ENCODE data around the gene URI1.

Gene URI1

DNA sequence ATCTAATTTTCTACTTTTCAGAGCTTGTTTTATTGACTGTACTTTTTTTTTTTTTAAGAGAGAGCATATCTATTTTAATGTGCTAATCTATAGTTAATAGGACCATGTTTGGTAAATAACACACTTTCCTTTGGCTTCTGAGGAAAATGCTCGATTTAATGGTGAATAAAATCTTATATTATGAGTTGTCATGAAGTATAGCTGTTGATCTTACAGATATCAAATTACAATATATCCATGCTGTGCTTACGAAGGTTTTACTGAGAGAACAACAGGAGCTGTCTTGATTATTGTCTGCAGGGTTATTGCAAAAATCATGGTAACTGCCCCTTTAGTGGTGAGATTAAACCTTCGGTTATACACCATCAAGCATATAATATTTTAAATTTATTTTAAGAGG lies 29.6 kb downstream of the URI1 start:
- no peak for DNase-seq

DNA sequence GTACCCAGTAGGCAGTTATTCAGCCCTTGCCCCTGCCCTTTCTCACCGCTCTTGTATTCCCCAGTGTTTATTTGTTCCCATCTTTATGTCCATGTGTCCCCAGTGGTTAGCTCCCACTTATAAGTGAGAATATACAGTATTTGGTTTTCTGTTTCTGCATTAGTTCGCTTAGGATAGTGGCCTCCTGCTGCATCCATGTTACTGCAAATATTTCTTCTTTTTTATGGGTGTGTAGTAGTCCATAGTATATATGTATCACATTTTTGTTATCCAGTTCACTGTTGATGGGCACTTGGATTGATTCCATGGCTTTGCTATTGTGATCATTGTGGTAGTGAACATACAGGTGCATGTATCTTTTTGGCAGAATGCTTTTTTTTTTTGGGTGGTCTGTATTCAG lies 32.7 kb downstream of the URI1 start:
- DNase-seq = no peak

DNA sequence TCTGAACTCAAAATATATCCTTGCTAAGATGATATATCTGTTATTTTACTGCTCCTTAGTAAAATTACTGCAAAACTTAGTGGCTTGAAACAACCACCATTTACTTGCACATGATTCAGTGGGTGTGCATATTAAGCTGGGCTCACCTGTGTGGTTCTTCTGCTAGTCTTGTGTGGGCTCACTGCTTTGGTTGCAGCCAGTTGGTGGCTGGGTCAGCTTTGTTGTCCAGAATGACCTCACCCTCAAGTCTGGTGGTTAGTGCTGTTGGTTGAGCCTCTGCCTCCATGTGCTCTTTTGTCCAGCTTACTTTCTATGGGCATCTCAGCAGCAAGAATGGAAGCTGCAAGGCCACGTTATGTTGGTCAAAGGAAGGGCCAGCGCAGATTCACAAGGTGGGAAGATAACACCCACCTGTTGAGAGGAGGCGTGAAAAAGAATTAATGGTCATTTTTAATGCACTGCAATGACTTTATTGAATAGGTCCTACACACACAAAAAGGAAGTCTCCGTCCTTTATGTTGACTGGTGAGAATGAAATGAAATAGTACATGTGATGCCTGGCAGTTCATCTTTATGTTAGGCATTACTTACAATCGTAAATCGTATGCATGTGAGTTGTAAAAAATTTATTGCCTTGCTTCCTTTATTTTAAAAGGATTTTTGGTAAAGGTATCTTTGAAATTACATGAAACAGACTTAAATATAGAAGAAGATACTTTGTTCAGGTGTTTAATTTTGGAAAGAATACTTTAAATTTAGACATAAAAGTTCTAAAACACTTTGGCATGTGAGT lies 34.3 kb downstream of the URI1 start:
- DNase-seq = no peak

- no peak for DNase-seq
Measured at GRCh38 chr19:29978080-29978479, 36.0 kb downstream of the URI1 start.

GRCh38 chr19:29983568-29983967 lies 41.5 kb downstream of the URI1 start:
- no peak for DNase-seq

GRCh38 chr19:29985196-29985595 lies 43.2 kb downstream of the URI1 start:
- DNase-seq = no peak

- DNase-seq = no peak
Measured at GRCh38 chr19:29988351-29988750, 46.3 kb downstream of the URI1 start.

DNA sequence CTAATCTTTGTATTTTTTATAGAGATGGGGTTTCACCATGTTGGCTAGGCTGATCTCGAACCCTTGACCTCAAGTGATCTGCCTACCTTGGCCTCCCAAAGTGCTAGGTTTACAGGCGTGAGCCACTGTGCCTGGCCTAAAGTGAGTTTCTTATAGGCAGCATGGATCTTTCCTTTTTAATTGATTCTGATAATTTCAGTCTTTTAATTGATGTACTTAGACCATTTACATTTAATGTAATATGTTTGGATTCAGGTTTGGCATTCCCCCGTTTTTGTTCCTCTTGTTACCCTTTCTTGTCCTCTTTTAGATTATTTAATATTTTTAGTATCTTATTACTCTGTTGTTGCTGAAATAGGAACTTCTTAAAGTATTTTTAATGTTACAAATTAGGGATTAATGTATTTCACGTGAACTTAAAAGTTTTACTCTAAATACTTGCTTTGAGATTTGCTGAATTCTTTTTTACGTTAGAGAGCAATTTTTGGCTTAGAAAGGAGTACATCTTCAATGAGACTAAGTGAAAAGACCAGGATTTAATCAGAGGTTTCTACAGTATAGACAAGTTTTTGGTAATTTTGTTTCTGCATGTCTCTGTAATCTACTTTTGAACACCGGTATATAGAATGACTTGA lies 50.3 kb downstream of the URI1 start:
- no peak for DNase-seq

- no peak for DNase-seq
Measured at GRCh38 chr19:29999490-29999889, 57.5 kb downstream of the URI1 start.

DNA sequence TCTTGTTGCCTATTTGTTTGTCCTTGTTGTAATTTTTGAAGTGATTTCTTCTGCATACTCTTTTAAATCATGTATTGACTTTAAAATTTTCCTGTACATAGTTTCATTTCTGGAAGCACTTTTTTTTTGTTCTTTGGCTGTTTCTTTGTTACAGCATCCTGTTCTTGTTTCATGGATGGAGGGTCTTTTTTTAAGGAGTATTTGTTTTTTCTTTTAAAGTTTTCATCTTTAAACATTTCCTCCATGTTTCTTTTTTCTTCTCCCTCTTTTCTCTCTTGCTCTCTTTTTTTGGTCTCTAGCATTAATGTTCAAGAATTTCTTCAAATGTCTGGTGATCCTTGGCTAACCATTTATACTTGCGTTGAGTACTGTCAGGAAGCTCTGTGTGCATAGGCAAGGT lies 58.8 kb downstream of the URI1 start:
- DNase-seq = no peak

GRCh38 chr19:30001301-30001700 lies 59.3 kb downstream of the URI1 start:
- DNase-seq = no peak

DNA sequence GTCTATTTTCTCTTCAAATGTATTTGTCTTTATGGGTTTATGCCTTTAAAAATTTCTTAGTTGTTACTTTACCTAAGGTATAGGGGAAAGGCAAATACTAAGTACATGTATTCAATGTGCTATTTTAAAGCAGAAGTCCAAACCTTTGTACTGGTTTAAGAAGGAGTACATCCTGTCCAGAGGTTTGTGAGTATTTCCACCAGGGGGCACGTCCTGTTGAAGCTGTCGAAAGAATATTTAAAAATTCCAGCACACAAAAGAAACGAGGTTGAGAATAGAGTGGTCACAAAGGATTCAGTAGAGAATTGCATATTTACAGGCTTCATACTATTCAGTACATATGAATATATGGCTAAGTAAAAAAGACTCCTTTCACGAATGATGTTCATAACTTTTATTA lies 59.8 kb downstream of the URI1 start:
- DNase-seq = no peak

- DNase-seq = no peak
Measured at GRCh38 chr19:30003866-30004265, 61.8 kb downstream of the URI1 start.

DNA sequence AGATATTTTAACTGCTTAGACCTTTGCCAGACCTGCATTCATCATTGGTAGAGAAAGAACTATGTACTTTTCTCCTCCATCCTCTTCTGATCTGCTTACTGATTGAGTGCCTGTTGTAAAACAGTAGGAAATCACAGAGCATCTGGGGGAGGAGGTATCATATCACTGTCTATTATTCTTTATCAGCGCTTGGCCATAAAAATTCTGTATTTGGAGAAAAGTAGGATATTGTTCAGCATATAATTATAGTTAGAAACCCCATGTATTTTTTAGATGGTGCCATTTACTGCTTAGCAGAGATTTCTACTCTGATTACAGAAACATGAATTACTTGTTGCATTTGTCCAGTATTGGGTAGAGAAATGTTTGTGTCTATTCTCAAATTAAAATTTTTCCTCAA lies 62.4 kb downstream of the URI1 start:
- no peak for DNase-seq

GRCh38 chr19:30006207-30006606 lies 64.2 kb downstream of the URI1 start:
- no peak for DNase-seq

- DNase-seq = no peak
Measured at GRCh38 chr19:30008169-30008568, 66.1 kb downstream of the URI1 start.

DNA sequence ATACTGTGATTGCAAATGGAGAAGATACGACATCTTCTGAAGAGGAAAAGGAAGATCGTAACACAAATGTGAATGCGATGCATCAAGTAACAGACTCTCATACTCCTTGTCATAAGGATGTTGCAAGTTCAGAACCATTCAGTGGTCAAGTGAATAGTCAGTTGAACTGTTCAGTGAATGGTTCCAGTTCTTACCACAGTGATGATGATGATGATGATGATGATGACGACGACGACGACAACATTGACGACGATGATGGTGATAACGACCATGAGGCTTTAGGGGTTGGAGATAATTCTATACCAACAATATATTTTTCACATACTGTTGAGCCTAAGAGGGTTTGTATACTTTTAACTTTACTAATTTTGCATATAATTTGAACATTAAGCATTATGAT lies 67.0 kb downstream of the URI1 start:
- DNase-seq = no peak

- no peak for DNase-seq
Measured at GRCh38 chr19:30011051-30011578, 69.1 kb downstream of the URI1 start.

GRCh38 chr19:30014770-30015169 lies 72.7 kb downstream of the URI1 start:
- DNase-seq = no peak

GRCh38 chr19:30017172-30017571 lies 75.1 kb downstream of the URI1 start:
- no peak for DNase-seq

DNA sequence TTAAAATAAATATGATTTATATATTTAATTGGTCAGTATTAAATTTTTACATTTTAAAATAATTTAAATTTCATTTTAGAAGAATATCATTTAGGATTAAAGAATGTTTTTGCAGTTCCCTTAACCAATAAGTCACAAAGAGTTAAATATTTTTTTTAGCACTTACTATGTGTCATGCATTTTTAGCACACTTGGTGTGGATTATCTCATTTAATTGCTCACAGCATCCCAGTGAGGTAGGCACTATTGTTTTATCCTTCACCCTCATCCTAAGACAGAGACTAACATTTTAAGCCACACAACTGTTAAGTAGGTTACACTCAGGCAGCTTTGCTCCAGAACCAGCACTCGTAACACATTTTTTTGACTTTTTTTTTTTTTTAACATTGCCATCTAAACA lies 78.2 kb downstream of the URI1 start:
- no peak for DNase-seq

DNA sequence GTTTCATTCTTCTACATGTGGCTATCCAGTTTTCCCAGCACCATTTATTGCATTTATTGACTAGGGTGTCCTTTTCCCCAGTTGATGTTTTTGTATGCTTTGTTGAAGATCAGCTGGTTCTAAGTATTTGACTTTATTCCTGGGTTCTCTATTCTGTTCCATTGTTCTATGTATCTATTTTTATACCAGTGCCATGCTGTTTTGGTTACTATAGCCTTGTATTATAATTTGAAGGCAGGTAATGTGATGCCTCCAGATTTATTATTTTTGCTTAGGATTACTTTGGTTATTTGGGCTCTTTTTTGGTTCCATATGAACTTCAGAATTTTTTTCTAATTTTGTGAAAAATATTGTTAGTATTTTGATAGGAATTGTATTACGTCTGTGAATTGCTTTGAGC lies 80.6 kb downstream of the URI1 start:
- DNase-seq = no peak

GRCh38 chr19:30023330-30023729 lies 81.3 kb downstream of the URI1 start:
- no peak for DNase-seq

DNA sequence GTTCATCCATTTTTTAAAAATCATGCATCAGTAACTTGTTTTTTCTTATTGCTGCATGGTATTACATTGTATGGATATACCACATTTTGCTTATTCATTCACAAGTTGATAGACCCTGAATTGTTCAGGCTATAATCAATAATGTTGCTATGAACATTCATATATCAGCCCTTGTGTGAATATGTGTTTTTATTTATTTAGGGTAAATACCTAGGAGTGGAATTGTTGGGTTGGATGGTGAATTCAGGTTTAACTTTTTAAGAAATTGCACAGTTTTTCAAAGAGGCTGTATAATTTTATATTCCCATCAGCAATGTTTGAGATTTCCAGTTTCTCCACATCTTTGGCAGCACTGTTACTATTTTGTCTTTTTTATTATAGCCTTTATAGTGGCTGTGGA lies 82.1 kb downstream of the URI1 start:
- no peak for DNase-seq

GRCh38 chr19:30026933-30027332 lies 84.9 kb downstream of the URI1 start:
- no peak for DNase-seq

All from stimulated activated CD4-positive, alpha-beta T cell treated with anti-CD3 and anti-CD28 coated beads, Interleukin-4, amount 100 ng/mL, for 4 hours (primary cell).